HG03565 (cell line): ENCODE measurements around the gene TMPRSS13.
"Not testable (repeated sequence)": the region's sequence is repeated elsewhere in the genome, so short reads cannot be mapped to it uniquely, and the experiment has no call there.

Source experiments
- ATAC-seq: cut with Tn5 transposase; IDR thresholded peaks from one replicate; pipeline ENCODE4 v1.9.1; 2021; ENCODE audit warnings: mild to moderate bottlenecking, moderate library complexity; ENCODE audit not compliant: unreplicated experiment

TMPRSS13 gene

DNA sequence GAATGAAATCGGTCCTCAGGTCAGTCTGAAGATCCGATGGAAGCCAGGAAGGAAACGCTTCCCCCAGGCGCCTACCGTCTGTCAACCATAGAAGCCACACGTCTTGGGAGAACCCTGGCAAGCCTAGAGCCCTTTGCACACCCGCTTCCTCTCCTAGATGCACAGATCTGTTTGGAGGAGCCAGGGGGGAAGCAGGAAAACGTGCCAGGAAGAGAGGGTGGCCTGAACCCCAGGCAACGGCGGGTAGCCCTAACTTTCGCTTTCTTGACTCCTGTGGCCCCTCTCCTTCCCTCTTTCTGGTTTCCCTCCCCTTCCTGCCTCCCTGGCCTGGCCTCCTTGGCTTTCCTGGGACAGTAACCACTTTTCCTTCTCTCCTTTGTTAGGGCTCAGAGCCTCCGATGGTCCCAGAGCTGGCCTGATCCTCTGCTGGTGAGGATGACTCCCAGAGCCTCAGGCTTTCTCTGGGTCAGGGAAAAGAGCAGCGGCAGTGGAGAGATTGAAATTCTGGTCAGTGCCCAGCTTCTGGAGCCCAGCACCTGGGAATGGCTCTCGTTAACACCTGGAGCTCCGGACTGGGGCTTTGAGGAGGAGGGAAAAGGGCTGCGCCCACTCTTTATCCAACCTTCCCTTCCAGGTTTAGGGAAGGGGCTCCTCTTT is 54.8 kb downstream of the TMPRSS13 start:
- no peak for ATAC-seq

DNA sequence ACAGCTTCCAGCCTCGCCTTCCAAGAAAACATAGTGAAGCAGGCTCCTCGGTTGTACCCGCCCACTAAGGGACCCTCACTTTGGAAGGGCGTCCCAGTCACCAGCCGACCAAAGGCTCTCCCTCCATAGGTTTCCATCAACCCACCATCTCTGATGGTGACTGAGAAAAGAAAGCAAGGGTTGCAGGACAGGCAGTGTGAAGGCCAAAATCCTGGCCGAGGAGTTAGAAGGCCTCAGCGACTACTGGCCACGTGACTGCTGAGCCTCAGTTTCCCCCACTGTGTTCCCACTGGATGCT is 55.4 kb downstream of the TMPRSS13 start:
- ATAC-seq = no peak

DNA sequence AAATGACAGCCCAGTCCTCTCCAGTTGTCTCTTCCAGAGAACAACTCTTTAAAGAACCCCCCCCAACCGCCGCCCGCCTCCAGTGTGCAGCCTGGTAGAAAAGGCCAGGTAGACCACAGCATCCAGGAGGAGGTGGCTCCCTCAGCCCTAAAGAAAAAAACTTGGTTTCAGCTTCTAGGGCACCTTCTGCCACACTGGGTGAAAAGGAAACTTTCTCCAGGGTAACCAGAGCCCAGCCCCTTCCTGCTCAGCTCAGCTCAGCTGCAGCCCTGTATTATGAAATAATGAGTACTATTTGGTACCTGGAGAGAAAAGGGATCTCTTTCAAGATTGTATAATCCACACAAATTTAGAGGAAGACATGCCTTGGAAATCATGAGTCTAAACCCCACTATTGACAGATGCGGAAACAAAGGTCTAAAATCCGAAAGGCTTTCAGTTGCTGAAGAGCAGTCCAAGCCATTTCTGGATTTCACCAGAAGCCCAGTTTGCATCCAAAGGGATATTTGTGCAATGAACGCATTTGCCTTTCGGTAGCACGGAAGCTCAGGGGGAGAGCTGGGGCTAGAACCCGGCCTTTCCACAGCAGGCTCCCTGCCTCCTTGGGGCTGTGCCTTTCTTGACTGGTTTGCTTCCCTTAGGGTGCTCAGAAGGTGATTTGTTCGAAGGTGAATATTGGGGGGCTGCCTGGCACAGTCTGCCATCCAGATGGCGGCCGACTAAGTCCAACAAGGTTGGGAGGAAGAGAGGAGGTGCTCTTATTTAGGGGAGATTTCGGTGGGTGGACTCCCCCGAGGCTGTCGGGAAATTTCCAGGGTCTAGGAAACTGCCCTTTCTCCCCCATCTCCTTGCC is 56.0 kb downstream of the TMPRSS13 start:
- ATAC-seq = no peak

DNA sequence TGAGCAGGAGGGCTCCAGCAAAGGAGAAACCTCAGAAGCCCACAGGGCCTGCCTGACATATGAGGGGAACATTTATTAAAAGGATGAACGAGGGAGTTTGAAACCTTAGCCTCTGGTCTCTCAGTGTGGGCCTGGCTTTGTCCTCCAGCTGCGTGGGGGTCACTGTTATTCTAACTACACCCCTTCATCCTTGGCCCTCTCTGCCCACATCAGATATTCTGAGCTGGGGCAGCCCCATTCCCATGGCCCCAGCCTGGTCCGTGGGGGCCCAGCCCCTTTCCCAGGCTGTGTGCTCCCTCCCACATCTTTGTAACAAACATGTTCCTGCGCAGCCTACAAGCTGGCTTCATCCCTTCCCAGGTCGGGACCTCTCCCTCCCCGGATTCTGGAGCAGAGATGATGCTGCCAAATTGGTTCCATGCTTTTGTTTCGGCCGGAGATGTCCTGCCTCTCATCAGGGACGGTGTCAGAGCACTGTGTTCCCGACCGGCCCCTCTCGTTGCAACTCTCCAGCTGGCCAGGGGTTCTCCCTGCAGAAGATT is 56.7 kb downstream of the TMPRSS13 start:
- no peak for ATAC-seq

DNA sequence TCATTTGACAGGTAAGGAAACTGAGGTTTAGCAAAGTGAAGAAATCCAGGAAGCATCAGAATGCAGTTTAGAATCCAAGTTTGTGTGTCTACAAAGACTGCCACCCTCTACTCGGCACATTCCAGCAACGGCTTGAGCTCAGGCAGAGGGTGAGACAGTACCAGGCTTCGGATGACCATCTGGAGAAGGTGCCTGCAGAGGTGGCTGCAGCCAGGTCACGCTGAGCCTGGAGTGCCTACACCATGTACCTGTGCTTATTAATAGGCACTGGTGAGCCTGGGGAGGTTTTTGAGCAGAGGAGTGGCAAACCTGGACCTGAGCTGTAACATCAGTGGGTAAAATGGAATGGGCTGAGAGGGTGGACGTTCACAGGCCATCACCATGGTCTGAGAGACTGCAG is 57.4 kb downstream of the TMPRSS13 start:
- no peak for ATAC-seq

DNA sequence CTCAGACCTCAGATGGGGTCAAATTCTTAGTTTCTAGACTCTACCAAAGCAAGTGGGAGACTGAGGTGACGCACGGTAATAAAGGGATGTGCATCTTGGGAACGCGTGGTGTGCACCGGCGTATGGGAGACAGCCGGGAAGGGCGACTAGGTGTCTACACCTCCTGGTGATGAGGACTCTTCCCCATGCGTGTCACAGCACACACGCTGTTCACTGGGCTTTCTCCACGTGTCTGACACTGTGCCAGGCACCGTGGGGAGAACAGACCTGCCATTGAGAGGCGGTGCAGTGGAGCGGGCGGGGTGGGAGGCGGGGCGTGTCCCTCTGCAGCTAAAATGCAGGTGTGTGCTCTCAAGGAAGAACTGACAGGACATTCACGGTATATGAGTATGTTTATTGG is 58.0 kb downstream of the TMPRSS13 start:
- ATAC-seq = no peak

DNA sequence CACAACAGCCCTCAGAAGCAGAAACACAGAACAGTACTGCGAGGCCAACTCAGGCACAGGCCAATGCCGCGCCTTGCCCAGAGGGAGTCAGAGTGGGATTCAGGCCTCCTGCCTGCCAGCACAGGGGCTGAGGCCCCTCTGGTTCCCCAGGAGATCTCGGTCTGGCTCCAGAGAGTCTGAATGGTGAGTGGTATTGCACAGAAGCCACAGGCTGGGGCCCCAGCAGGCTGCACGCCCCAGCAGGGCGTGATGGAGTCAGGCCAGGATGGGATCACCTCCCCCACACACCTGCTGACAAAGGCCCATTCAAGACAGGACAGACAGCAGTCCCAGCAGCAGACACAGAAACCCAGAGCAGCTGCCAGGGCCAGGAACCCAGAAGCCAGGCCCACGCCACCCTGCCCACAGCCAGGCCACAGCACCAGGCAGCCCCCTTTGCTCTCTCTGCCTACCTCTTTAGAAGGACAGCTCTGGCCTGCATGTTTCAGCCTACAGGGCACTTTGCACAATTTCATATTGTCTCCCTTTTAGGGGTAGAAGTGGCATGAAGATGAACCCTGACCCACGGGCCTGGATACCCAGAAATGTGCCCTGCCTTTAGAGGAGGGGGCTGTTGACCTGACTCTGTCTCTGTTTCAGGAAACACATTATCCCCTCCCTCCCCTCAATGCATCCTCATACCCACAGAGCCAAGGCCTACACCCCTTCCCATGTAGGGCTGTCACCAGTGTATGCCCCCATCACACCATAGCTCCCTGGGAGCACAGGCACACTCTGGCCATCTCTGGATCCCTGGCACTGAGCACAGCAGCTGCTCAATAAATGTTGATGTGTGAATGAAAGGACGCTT is 58.9 kb downstream of the TMPRSS13 start:
- no peak for ATAC-seq

DNA sequence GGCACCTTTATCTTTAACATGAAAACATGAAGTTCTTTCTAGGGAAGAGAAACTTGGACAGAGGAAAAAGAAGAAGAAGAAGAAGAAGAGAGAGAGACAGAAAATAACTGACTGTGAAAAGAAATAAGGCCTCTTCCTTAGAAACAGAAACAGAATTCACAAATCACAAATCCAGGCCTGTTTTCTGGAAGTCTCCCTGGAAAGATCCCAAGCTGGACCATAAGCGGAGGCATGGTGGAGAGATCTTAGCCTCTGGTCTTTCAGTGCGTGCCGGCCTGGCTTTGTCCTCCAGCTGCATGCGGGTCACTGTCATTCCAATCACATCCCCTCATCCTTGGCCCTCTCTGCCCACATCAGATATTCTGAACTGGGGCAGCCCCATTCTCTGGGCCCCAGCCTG is 59.6 kb downstream of the TMPRSS13 start:
- ATAC-seq = no peak

DNA sequence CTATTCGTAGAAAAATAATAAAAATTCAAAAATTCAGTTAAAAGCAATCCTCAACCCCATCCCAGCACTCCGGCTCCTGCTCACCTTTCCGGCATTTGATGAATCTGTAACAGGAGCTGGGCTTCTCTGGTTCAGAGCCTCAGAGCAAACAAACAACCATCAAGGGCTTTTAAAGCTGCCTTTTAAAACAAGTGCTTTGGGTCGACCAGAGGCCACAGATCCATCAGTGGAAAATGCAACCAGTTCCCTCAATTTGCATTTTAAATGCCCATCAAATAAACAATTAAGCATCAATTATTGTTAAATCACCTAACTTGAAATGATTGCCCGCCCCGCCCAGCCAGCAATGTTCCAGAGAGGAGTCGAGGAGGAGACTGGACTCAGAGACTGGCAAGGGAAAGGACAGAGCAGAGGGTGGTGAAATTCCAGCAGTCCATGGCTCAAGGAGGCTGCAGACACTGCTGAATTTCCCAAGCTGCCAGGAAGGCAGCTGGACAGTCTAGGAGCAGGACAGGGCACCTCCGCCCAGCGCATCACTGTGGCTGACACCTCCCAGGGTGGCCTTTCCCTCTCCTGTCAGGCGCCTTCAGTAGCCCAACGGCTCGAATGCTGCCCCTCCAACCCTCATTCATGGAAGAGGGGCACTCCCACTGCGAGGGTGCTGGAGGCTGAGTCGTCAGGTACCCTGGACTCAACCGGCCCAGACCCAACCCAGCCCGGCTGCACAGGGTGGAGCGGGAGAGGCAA is 60.2 kb downstream of the TMPRSS13 start:
- no peak for ATAC-seq

DNA sequence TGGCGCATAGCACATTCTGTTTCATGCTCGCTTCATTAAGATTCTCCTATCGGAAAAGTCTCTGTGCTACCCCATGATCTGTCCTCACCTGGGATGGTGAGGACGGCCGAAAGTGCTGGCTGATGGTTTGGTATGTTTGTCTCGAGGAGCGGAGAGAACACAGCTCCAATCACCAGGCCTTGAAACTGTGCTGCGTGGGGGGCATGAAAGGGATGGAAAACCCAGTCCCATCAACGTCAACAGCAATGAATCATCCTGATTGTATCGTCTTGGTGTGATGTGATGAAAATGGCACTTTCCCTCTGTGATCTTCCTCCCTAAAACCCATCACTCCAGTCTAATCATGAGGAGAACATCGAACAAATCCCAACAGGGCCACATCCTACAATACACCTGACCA is 61.1 kb downstream of the TMPRSS13 start:
- no peak for ATAC-seq

DNA sequence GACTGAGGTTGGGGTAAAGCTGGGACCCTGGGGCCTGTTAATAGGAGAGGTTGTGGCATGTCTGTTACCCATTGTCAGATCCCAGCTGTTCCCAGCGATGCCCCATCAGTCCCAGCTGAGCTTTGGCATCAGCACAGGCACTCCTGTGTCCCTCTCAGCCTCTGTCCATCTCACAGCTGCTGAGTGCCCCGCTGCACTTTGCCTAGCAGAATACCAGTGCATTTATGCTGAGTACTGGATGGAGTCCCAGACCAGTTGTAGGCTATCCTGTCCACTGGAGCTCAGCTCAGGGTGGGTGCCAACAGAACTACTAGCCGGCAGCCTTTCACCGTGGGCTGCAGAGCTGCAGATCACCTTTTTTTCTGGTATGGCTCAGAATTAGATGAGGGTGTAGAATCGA is 62.7 kb downstream of the TMPRSS13 start:
- ATAC-seq = no peak

DNA sequence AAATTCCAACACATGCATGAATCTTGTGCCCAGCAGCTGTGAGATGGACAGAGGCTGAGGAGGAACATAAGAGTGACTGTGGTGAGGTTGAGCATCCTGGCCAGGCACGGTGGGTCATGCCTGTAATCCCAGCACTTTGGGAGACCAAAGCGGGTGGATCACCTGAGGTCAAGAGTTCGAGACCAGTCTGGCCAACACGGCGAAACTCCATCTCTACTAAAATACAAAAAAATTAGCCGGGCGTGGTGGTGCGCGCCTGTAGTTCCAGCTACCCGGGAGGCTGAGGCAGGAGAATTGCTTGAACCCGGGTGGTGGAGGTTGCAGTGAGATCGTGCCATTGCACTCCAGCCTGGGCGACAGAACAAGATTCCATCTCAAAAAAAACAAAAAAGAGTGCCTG is 63.7 kb downstream of the TMPRSS13 start:
- ATAC-seq = not testable (repeated sequence)

DNA sequence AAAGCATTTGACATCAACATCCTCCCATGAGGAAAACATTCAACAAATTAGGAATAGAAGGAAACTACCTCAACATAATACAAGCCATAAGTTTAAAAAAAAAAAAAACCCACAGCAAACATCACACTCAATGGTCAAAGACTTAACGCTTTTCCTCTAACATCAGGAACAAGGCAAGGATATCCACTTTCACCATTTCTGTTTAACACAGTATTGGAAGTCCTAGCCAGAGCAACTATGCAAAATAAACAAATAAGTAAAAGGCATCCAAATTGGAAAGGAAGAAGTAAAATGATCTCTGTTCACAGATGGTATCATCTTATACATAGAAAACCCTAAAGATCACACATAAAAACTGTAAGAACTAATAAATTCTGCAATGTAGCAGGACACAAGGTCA is 65.8 kb downstream of the TMPRSS13 start:
- ATAC-seq = no peak

DNA sequence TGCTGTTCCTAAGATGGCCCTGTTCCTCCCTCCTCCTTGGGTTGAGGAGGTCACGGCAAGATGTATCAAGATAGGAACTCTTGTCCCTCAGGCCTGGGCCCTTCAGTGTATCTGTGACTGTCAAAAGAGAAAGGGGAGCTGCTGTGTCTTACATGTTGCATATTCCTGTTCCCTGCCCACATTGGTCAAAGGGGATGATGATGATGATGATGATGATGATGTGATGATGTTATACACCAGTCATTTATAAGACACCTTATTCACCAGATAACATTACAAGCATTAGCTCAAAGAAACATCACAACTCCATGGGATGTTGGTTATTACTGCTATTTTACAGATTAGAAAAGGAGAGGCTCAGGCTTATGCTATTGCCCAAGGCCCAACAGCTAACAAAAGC is 66.4 kb downstream of the TMPRSS13 start:
- no peak for ATAC-seq

DNA sequence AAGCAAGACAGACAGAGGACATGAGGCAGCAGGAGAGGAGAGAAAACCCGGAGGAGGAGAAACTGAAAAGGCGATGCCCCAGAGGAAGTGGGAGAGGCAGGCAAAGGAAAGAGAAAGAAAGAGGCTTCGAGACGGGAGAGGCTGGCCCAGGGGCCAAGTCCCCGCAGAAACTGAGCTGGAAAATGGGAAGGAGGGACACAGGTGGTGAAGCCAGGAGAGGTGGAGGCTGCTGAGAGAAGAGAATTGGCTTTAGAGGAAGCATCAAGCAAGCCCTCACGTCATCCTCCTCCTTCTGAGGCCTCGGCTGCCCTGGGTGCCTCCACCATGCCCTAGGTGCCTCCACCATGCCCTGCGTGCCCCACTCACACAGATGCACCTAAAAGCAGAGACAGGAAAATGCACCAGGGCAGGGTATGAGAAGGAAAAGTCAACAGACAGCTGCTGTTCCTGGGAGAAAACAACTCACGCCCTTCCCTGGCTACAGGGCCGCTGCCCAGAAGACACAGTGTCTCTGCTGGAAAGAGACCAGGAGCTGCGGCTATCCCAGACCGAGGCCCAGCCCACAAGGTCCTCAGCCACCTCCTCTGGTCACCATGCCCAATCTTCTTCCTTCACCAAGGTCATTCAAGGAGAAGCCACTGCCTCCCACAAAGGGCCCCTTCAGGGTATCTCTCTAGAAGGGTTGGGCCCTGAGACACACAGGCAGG is 67.0 kb downstream of the TMPRSS13 start:
- no peak for ATAC-seq

DNA sequence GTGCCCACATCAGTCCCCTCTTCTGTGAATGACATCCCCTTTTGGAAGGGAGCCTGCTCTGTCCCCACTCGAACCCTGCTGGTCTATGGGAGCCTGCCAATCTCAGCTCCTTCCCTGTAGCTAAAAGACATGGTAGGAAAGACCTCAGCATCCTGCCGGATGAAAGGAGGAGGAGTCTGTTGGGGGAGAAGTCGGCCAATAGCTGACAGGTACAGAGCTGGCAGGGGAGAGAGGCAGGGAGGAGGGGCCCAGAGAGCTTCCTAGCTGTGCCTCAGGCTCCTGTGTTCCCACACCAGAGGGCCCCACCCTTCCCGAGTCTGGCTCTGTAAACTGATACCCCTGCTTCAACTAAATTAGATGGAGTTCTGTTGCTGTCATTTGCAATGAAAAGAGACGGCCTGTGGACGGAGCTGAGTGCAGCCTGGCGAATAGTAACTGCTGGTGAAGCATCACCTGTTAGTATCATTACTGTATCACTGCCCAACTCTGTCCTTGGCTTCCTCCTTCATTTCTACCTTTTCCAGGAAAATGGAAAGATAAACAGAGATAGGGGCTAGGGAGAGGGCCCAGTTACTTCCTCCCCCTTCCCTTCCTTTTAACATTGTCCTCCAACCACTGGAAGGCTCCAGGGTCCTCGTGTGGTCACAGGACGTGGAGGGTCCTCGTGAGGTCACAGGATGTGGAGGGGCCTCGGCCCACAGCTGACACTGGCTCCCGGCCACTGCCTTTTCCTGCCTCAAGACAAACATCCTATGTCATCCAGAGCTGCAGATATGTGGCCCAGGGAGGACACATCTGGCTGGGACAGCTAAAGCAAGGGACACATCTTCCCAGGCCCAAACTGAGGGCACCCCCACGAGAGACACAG is 67.8 kb downstream of the TMPRSS13 start:
- ATAC-seq = no peak

DNA sequence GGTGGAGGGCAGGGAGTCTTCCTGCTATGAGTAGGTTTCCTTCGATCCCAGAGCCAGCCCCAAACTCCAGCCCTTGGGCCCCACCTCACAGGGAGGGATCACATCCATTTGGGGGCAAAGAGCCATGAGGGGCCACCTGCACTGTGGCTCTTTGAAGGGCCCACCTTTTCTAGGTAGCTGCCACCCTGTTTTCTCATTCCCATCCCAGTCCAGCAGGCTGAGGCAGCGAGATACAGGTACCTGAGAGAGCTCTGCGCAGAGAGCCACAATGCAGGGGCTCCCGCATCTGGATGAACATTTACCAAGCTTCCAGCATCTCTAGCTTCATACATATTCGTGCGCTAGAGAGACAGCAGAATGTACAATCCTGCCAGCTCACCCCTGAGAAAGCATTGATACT is 69.1 kb downstream of the TMPRSS13 start:
- no peak for ATAC-seq

DNA sequence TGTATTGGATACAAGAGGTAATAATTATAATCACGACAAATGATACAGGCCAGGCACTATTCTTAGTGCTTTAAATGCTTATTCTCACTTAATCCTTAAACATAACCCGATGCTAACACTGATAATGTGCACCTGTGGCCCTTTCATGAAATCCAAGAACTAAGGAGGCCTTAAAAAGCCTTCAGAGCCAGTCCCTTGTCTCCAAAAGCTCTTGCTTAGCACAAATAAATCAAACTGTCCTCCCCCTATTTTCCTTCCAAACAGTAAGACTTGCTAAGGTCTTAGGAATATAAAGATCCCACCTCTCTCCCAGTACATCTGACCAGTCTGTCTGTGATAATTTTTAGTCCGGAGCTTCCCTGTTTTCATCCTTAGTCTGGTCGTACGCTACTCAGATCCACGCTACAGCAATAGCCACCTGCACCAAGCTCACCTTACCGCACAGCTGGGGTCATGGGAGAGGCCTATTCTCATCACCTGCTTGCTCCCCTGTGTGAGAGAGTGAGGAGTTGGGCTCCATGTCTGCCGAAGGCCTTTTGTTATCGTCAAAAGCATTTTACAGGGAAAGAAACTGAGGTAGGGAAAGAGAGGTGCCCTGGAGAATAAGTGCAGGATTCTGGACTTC is 69.6 kb downstream of the TMPRSS13 start:
- ATAC-seq = no peak

DNA sequence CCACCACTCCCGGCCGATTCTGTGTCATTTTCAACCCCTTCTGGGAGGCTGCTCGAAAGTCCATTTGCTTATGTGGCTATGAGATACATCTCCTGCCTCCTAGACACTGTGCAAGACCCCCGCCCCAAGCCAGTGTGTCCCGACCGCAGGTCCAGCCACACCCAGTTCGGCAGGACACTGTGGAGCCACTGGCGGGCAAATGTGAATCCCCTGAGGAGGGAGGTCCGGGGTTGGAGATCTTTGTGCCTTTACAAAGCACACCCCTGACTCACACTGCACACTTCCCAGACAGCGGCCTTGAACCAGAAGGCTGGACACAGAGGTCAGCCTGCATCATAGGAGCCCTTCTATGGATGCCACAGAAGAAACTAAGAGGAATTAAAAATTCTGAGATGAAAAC is 70.1 kb downstream of the TMPRSS13 start:
- no peak for ATAC-seq
